T47D (cell line): ENCODE measurements around the gene HECW1.

Source experiments
- DNase-seq, 2 experiments: peaks; one replicate each; pipeline versions ENCODE4 v3.0.0 to v3.0.0-alpha.2; 2011 to 2012; ENCODE audit warnings: low read depth in 1 of 2, low spot score in 1 of 2
- JUND ChIP-seq: IDR thresholded peaks from 2 replicates; pipeline ENCODE4 v1.6.1; 2012; ENCODE audit warnings: low read depth
- in situ Hi-C: cut with HindIII; loops from 2 replicates; pipeline ENCODE4 v1.10.0; 2016; ENCODE audit warnings: low sequenced_read_pairs, low pct_unique_long_range_greater_than_20kb

HECW1 gene

GRCh38 chr7:43096875-43097274, 15.6 kb upstream of the HECW1 start:
- no peak for TF ChIP-seq JUND
- no peak for DNase-seq
- in situ Hi-C loops = no loop called here

DNA sequence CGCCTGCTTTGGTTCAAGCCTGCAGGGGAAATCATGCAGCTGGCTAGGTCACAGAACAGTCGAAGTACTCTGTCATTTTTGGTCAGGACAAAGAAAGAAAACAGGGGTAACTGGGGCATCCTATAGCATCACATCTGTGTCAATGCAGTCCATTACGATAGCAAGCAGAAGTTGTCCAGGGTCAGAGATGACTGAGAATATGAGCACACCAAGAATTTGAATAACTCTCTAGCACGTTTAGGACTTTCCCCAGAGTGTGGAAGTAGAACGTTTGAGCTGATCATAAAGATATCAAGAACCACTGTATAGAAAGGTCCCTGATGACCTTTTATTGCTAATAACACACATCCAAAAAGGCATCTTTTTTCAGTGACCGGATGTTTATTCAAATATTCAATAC, 12.7 kb upstream of the HECW1 start:
- in situ Hi-C loops = no loop called here
- no peak for DNase-seq

GRCh38 chr7:43104874-43105520, 7.5 kb upstream of the HECW1 start:
- DNase-seq = no peak
- no peak for TF ChIP-seq JUND
- in situ Hi-C loops = no loop called here

More for the DNA sequence above, 12.7 kb upstream of the HECW1 start:
- TF ChIP-seq JUND = no peak

DNA sequence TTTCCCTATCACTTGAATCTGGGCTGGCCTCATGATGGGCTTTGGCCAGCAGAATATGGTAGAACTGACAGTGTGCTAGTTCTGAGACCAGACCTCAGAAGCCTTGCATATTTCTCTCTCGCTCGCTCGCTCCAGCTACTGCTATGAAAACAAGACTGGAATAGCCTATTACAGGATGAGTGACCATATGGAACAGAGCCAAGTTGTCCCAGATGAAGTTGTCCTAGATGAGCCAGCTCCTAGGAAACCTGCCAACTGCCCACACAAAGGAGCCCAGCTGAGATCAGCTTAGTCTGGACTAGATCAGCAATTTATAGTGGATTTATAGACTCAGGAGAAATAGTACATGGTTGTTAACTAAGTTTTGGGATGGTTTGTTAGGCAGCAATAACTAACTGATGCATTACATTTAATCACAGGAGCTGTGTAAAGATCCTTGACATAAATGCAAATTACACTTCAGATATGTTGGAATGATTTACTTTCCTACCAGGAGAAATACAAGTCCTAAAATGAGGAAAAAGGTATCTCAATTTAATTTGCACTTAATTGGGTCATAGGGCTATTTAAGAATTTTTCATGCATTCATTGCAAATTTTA, 6.8 kb upstream of the HECW1 start:
- DNase-seq = no peak
- in situ Hi-C loops = no loop called here
- no peak for TF ChIP-seq JUND

- DNase-seq = peak; percentile 78 to 82
- in situ Hi-C loops = no loop called here
- no peak for TF ChIP-seq JUND
Observed at GRCh38 chr7:43108255-43109011, 4.0 kb upstream of the HECW1 start.

DNA sequence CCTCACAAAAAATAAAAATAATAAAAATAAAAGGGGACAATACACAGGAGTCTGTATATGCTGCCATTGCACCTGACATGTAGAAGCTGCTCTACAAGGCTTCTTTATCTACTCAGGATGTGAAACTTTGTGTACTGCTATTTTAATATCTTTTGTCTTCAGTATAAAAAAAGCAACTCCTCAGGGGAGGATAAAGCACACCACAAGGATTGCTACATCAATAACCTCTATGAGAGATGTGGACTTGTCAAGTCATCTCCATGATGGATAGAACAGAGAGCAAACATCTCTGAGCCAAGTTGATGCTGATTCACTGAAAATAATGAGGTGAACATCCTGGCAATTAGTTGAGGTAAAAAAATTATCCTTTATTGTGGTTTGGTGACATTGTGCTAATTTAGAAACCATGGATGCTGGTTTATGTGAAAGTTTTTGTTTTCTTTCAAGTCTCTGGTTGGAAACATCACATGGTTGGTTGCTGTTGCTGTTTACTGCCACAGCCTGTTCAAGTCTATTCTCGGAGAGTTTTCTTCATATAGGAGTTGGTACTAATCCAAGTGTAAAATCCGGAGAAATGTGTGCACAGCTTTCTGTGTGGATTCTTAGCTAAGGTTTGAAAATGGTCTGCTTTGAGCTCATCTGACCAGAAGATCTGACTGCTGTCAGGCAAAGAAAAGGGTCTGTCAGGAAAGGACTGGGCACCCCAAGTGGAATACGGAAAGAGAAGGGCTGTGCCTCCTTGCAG, 1.5 kb upstream of the HECW1 start:
- TF ChIP-seq JUND = no peak
- no peak for DNase-seq
- in situ Hi-C loops = no loop called here

DNA sequence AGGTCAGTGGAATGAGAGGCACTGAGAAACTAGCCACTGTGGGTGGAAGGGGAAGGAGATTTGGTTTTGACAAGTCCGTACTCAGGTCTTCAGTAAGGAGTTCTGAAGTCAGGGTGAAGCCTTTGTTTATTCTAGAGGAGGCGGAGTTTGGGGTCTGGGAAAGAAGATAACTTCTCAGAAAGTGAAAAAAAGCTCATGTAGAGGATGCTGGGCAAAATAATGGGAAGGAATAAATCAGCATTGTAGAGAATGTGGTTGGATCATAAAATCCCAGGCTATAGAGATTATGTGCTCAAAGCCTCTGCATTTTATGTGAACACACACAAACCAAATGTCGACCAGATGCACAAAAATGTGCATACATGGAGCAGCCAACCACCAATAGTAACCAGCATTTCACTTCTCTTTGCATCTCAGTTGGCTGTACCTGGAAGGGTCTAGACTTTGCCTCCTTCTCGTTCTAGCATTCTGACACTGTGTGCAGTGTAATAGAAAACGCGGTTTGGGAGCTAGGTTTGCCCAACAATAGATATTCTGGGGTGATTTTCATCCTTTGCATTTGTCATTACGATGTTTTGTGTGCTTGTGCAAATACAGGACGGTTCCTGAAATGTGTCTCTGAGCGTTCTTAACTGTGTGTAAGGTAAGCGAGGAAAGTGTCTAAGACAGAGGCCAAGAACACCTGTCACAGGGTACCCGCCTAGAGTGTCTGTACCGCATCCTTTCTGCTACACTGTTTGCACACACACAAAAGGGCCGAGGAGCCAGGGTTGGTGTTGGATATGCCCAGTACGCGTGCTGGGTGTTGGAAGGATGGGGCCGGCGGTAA, 603 bp upstream of the HECW1 start:
- DNase-seq = no peak
- in situ Hi-C loops = no loop called here
- TF ChIP-seq JUND = no peak

GRCh38 chr7:43112941-43113621, 634 bp downstream of the HECW1 start:
- DNase-seq = peak; percentile 33 to 74
- no peak for TF ChIP-seq JUND
- in situ Hi-C loops = no loop called here

GRCh38 chr7:43113622-43114457, 1.4 kb downstream of the HECW1 start:
- TF ChIP-seq JUND = no peak
- no peak for DNase-seq
- in situ Hi-C loops = no loop called here

DNA sequence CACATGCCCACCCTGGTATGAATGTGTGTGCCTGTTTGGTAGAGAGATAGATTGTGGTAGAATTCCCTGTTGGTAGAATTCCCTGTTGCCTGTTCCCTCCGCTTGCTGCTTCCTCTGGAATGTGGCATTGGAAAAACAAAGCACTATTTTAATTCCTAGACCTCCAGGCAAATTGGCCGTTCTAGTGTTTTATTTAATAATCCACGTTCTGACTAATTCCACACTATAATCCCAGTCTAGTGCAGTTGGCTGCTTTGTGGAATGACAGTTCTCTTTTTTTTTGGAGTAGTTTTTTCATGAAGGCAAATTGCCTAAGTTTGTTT, 2.0 kb downstream of the HECW1 start:
- DNase-seq = no peak
- TF ChIP-seq JUND = no peak
- in situ Hi-C loops = no loop called here

- in situ Hi-C loops = no loop called here
- DNase-seq = no peak
- no peak for TF ChIP-seq JUND
Observed at GRCh38 chr7:43116451-43116850, 4.0 kb downstream of the HECW1 start.
